SIG-M5 (cell line): ENCODE results near the gene U2AF1.
"Not testable (repeated sequence)": the region's sequence is repeated elsewhere in the genome, so short reads cannot be mapped to it uniquely, and the experiment has no call there.

Experiments used
- DNase-seq: peaks from one replicate; lab custom pipeline; 2025; lab: John Stamatoyannopoulos, UW

U2AF1 gene

GRCh38 chr21:43076643-43077042, 30.7 kb downstream of the U2AF1 start:
- not testable (repeated sequence) for DNase-seq

- DNase-seq, result not testable (repeated sequence)
Observed at GRCh38 chr21:43076023-43076637, 31.2 kb downstream of the U2AF1 start.

- DNase-seq, result not testable (repeated sequence)
Observed at GRCh38 chr21:43075170-43076022, 32.0 kb downstream of the U2AF1 start, which contains the start of gene CBS. CBS (minus strand) TSS chr21:43075835; CDS start chr21:43072193, 3,642 bp downstream.

GRCh38 chr21:43074401-43075169, 32.8 kb downstream of the U2AF1 start:
- DNase-seq, result not testable (repeated sequence)

GRCh38 chr21:43072742-43073141, 34.6 kb downstream of the U2AF1 start:
- DNase-seq, result not testable (repeated sequence)

GRCh38 chr21:43069682-43070081, 37.7 kb downstream of the U2AF1 start:
- DNase-seq, result not testable (repeated sequence)

GRCh38 chr21:43068065-43068464, 39.3 kb downstream of the U2AF1 start:
- DNase-seq, result not testable (repeated sequence)

- DNase-seq, result not testable (repeated sequence)
Observed at GRCh38 chr21:43066690-43067089, 40.7 kb downstream of the U2AF1 start.

GRCh38 chr21:43065991-43066390, 41.4 kb downstream of the U2AF1 start:
- DNase-seq, result not testable (repeated sequence)

GRCh38 chr21:43064265-43064917, 43.0 kb downstream of the U2AF1 start:
- DNase-seq, result not testable (repeated sequence)

GRCh38 chr21:43062955-43063664, 44.3 kb downstream of the U2AF1 start:
- not testable (repeated sequence) for DNase-seq

GRCh38 chr21:43053112-43053511, 54.3 kb downstream of the U2AF1 start:
- not testable (repeated sequence) for DNase-seq

- not testable (repeated sequence) for DNase-seq
Observed at GRCh38 chr21:43045876-43046821, 61.2 kb downstream of the U2AF1 start.

- DNase-seq, result not testable (repeated sequence)
Observed at GRCh38 chr21:43045165-43045875, 62.0 kb downstream of the U2AF1 start.

- not testable (repeated sequence) for DNase-seq
Observed at GRCh38 chr21:43044547-43044946, 62.8 kb downstream of the U2AF1 start.

GRCh38 chr21:43043291-43043690, 64.1 kb downstream of the U2AF1 start:
- not testable (repeated sequence) for DNase-seq
